HPDE6-E6E7 (cell line): ENCODE data around the gene ZNF77.
"Not testable (repeated sequence)": the region's sequence is repeated elsewhere in the genome, so short reads cannot be mapped to it uniquely, and the experiment has no call there.

Experiments used
- DNase-seq: peaks from one replicate; pipeline ENCODE4 v3.0.0; 2011; ENCODE audit warnings: missing footprints; ENCODE audit errors: extremely low spot score

The ZNF77 gene

DNA sequence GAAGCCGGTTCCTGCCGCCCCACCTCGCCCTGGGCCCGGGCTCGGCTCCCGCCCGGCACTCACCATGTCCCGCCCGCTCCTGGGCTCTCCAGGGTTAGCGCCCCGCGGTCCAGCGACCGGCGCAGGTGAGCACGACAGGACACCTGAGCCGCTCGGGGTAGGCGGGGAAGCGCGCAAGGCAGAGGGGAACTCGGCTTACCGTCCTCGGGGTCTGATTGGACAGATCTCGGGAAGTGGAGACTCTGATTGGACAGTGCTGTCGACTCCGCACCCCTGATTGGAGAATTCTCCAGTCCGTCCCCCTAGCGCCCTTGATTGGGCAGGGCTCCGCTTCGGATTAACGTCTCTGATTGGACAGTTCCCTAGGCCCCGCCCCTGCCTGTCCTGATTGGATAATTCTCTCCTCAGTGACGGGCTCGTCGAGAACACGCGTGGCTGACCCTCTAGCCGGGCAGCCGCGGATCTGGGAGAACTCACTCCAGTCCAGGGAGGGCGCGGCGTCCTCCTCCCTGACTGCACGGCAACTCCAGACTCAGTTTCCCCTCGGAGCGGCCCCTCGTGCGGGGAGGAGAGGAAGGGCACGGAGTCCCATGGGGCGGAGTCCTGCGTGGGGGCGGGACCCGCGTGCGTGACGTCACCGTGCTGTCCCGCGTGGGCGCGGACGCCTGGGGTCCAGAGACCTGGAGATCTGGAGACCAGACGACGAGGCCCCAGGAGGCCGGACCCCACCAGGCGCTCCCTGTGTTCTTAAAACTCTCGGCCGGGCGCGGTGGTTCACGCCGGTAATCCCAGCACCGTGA is at the start of gene ZNF77:
ZNF77 (minus strand) TSS at position 197 of the 800 bp plus-strand sequence; CDS start at position 66, 131 bp downstream.
- peak; percentile 100 for DNase-seq

DNA sequence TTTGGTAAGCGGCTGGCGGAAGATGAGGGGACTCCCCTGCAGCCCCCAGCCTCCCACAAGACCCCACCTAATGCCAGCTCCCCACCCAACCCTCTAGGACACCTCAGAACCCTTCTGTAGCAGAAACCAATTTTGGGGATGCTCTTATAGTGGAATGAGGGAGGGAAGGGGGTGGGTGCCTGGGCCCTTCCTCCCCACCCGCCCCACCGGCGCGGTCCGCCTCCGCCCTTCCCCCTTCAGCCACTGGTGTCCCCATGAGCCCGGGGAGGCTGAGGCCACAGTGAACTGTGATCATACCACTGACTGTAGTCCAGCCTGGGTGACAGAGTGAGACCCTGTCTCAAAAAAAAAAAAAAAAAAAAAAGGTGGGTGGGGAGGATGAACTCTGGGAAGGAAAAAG is 48.8 kb upstream of the ZNF77 start:
- DNase-seq = no peak

DNA sequence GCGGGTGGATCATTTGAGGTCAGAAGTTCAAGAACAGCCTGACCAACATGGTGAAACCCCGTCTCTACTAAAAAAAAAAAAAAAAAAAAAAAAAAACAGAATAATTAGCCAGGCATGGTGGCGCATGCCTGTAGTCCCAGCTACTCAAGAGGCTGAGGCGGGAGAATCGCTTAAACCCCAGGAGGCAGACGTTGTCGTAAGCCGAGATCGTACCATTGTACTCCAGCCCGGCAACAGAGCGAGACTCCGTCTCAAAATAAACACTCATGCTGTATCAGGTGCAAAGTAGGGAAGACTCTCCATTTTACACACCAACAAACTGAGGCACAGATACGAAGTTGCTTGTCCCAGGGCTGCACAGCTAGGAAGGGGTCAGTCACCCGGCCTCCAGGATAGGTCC is 48.2 kb upstream of the ZNF77 start:
- no peak for DNase-seq

DNA sequence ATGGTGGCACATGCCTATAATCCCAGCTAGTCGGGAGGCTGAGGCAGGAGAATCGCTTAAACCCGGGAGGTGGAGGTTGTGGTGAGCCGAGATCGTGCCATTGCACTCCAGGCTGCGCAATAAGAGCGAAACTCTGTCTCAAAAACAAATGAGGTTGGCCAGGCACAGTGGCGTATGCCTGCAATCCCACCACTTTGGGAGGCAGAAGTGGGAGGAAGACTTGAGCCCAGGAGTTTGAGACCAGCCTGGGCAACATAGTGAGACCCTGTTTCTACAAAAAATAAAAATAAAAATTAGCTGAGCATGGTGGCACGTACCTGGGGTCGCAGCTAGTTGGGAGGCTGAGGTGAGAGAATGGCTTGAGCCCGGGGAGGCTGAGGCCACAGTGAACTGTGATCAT is 47.6 kb upstream of the ZNF77 start:
- DNase-seq = not testable (repeated sequence)

DNA sequence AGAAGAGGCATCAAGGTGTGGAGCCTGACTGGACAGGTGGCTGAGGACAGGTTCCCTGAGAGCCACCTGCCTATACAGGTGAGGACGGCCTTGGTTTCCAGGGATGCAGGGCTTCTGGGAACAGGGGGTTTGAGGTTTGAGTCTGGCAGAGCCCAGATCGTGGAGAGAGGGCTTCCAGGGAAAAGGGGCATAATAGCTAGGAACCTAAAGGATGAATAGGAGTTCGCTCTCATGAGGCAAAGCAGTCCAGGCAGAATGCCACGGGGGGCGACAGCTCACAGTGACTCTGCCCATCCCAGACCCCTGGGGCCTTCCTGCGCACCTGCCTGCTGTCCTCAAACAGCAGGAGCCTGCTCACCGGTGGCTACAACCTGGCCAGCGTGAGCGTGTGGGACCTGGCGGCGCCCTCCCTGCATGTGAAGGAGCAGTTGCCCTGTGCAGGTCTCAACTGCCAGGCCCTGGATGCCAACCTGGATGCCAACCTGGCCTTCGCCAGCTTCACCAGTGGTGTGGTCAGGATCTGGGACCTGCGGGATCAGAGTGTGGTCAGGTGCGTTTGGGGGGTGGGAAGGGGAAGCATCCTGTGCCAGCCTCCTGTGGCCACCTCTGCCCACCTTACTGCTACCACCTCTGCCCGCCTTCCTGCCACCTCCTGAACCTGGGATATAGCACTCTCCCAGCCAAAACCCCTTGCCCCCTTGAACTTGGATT is 44.6 kb upstream of the ZNF77 start:
- DNase-seq = no peak

DNA sequence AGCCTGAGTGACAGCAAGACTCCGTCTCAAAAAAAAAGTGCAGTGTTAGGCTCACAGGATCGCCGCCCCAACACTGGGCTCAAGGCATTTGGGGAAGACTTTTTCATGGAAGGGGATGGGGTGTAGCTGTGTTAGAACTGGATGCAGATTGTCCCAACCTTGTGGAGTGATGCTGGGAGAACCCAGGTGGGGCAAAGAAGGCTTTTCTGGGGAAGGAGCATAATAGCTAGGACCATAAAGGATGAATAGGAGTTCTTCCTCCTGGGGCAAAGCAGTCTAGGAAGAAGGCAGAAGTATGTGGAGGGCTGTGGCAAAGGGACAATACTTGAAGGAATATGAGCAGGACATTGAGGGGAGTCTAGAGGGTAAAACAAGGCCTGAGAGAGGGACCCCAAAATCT is 43.8 kb upstream of the ZNF77 start:
- no peak for DNase-seq

DNA sequence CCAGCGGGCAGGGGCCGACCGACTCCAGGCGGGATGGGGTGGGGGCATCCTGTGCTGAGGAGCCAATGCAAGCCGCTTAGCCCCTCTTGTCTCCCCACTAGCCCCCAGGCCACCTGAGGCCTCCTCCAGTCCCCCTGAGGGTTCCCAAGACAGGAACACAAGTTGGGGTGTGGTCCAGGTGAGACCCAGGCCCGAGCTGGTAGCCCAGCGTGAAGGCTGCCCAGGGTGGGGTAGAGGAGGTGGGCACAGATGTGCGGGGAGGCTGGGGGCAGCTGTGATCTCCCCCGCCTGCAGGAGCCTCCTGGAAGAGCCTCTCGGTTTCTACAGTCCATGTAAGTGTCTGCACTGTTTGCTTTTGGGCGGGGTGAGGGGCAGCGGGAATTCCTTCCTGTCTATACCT is 43.0 kb upstream of the ZNF77 start:
- DNase-seq = no peak

DNA sequence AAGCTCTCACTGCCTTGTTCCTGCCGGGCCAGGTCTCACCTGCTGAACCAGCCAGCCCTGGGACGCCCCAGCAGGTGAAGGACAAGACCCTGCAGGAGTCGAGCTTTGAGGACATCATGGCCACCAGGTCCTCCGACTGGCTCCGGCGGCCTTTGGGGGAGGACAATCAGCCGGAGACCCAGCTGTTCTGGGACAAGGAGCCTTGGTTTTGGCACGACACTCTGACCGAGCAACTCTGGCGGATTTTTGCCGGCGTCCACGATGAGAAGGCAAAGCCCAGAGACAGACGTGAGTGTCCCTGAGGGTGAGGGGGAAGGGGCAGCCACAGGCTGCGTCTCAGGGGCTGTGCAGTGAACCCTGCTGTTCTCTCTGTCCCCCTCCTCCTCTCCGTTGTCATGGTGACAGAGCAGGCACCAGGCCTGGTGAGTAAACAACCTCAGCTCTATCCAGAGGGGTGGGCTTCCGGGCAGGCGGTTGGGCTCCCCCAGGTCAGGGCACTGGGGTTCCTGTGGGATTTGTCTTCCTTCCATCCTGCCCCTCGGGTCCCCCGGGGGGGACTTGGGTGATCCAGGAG is 42.3 kb upstream of the ZNF77 start:
- no peak for DNase-seq

DNA sequence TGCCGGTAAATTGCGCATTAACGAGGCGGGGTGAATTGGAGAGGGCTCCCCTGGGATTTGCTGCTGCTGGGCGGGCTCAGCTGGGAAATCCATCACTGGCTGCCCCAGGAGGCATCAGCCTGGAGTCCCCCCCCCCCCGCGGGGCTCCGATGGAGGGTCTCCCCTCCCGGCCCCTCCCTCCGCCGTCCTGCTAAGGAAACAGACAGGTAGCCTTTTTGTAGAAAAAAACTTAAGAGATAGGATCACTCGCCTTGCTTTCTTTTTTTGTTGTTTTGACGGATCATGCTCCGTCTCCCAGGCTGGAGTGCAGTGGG is 39.4 kb upstream of the ZNF77 start:
- no peak for DNase-seq

DNA sequence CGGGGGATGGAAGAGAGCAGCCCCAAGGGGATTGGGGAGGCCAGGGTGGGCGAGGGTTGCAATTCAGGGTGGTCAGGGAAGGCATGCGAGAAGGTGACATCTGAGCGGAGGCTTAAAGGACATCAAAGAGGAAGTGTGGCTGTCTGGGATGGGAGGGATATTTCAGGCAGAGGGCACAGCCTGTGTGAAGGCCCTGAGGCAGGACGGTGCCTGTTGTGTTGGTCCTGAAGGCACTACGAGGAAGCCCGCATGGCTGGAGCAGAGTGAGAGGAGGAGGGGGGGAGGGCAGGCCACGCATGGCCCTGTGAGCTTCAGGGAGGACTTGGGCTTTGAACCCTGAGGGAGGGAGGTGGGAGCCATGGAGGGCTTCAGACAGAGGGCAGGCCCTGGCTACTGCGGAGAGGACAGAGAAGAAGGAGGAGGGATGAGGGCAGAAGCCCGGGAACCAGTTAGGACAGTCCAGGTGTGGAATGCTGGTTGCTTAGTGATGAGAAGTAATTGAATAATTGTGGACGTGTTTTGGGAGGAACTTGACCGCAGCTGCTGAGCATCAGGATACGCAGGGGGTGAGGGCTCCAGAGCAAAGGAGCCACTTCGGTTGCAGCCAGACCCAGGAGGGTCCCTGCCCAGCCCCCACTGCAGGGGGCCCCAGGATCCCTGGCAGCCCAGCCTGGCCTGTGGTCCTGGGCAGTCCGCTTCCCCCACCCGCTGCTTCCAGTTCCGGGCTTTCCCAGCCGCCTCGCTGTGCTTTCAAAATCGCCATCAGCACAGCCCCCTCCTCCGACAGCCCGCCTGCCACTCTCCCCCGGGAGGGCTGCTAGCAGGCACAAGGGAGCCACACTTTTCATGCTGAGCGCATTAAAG is 38.8 kb upstream of the ZNF77 start:
- peak; percentile 51 for DNase-seq

DNA sequence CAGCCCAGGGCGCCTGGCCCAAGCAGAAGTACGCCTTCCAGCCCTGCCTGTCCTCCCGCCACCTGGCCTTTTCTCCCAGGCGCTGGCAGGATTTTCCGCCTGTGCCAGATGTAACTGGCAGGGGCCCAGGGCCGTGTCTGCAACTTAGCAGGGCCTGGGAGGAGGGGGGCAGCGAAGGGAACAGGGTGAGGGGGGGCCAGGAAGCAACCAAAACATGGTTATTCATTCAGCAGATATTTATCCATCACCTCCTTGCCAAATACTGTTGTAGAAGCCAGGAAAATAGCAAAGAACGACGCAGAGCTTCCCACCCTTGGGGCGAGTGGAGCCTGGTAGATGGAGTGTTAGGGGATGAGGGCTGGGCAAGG is 38.2 kb upstream of the ZNF77 start:
- DNase-seq = no peak

DNA sequence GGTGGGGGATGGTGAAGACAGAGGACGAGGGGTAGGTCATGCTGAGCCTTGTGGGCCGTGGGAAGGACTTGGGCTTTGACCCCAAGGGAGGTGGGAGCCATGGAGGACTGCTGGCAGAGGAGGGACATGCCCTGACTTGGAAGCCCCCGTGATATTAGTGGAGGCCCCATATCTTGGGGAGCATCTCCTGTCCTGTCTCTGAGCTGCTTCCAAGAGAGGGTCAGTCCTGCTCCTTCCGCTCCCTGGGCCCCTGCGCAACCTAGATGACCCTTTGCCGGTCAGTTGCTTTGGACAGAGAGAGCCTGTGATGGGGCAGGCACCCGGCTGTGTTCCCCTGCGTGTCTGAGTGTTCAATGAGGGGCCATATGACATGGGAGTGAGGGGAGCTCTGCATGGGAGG is 37.8 kb upstream of the ZNF77 start:
- no peak for DNase-seq

DNA sequence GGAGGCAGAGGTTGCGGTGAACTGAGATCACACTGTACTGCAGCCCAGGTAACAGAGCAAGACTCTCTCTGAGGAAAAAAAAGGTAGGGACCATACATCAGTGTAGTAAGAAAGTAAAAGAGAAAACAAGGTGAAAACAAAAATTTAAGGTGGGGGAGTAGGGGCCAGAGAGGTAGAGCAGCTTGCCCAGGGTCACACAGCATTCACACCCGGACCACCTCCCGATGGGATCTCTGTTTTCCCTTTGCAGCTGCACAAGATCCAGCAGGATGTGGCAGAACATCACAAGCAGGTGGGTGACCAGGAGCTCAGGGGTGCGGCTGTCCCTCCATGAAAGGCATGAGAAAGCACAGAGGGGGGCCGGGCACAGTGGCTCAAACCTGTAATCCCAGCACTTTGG is 37.1 kb upstream of the ZNF77 start:
- no peak for DNase-seq

DNA sequence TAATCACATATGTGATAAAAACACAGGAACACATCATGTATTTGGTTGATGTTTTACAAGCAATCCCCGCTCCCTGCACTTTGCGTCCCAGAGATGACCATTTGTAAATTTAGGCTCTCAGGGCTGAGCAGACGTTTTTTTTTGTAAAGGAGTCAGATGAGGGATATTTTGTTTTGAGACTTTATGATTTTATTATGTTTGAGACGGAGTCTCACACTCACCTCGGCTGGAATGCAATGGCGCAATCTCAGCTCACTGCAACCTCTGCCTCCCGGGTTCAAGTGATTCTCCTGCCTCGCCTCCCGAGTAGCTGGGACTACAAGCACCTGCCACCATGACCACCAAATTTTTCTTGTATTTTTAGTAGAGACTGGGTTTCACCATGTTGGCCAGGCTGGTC is 34.0 kb upstream of the ZNF77 start:
- DNase-seq = no peak

DNA sequence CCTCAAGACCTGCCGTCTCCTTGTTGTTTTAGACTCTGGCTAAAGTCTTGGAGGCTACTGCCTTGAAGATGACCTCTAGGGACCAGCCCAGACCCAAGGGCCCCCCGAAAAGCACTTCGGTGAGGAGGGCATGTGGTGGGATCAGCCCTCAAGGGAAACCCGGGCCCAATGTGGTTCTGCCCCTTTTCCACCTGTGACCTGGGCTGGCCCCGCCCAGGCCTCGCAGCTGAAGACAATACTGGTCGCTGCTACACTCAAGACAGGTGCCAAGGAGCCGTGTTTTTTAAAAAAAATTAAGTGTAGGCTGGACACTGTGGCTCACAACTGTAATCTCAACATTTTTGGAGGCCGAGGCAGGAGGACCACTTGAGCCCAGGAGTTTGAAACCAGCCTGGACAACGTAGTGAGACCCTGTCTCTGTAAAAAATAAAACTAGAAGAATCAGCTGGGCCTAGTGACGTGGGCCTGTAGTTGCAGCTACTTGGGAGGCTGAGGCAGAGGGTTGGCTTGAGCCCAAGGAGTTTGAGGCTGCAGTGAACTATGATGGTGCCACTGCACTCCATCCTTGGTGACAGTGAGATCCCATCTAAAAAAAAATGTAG is 33.5 kb upstream of the ZNF77 start:
- no peak for DNase-seq

DNA sequence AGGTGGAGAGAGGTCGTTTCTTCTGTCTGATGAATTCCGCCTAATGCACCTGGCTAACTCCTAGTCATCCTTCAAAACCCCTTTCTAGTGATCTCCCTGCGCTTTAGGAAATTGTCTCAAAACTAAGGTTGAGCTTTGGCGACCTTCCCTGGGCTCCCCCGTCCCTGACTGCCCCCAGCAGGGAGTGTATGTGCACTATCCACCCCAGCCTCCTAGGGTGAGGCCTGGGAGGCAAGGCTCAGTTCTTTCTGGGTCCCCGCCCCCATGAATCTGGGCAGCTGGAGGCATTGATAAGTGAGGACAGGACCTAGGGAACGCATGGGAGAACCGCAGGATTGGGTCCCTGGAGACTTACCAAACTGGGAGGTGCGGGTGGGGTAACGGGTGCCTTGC is 33.0 kb upstream of the ZNF77 start:
- DNase-seq = no peak

DNA sequence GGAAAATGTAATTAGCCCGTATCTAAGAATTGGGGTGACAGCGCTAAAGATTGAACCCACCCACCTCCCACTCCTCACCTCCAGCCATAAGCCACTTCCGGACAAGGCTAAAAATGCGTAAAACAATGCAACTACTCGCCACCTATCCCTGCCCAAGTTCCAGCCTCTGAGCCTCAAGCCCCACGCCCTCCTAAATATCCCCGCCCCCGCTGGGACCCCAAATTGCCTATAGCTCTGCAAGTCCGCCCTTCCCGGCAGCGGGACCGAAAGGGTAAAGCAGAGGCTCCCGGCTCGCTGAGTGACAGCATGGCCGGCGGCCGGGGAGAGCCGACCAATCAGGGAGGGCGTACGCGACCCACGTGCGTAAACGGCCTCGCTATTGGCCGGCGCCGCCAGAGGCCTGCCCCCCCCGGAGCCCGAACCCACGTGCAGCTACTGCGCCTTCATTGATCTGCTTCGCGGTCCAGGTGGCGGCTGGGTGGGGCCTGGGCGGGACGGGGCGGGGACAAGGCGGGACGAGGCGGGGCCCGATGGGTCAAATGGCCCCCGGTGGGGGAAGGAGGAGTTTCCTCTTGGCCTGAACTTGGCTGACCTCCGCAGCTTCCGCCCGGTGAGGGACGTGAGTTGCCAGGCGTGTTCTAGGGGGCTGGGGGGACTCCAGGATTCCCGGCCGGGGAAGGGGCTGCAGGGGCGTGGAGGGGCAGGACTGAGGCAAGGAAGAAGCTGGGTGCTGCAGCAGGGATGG is 32.4 kb upstream of the ZNF77 start, which contains the start of gene TLE6:
TLE6 (plus strand) TSS at position 564 of the 745 bp plus-strand sequence. CDS start 670 bp downstream, outside the sequence.
- DNase-seq = peak; percentile 99

DNA sequence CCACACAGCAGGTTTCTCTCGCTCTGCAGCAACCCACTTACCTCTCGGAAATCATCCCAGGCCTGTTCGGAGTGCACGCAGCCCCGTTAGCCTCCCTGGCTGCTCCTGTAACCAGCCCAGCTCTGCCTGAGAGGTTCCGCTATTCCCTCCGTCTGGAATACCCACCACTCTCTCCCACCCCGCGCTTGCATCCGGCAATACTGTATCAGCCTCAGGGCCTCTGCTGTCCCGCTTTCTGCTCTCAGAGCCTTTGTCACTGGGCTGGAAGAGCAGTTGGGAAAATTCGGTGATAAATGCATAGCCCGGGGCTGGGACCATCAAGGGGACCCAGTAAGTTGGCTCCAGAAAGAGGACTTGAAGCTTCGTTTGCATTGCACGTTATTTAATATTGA is 31.8 kb upstream of the ZNF77 start:
- no peak for DNase-seq

DNA sequence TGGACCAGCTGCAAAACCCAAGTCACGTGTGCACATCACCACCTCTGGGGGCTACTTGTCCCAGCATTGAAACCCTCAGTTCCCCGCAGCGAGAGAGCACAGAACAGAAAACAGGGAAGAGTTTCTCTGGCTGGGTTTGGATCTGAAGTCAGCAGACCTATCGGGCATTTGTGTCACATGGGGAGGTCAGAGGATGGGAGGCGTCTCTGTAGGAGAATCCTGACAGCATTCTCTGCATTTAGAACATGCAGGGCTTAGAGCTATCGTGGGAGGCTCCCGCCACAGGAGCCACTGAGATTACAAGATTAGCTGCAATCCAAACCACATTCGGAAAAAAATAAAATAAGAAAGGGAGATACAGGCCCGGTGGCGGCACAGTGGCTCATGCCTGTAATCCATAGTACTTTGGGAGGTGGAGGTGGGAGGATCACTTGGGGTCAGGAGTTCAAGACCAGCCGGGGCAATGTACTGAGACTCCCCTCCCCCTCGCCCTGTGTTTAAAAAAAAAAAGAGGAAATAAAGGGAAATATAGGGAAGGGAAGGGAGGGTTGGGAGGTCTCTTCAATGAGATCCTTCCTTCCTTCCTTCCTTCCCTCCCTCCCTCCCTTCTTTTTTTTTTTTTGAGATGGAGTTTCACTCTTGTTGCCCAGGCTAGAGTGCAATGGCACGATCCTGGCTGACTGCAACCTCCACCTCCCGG is 29.7 kb upstream of the ZNF77 start:
- DNase-seq = no peak

DNA sequence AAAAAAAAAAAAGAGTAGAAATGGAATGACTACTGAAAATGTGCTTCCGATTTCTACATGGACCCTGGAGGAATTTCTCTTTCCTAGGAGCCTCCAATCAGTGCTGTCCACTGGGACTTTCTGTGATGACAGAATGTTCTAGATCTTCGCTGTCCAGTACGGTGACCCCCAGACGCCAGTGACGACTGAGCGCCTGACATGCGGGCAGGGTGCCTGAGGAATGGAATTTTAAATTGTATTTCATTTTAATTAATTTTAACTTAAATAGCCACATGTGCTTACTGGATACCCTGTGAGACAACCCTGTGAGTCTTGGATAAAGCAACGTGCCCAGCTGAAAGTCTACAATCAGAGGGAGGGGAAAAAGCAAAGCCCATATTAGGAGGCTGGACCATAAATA is 28.5 kb upstream of the ZNF77 start:
- no peak for DNase-seq
